Ovary (tissue), 9 donors: ENCODE data around the gene TFAP2D. TPM values are rescaled to one million over a fixed set of nuclear protein-coding genes. Genes with fewer than 3 reads are reported as not detected.

ENCODE experiments used
- DNase-seq, 5 donors: peaks; one replicate each; pipeline ENCODE4 v3.0.0-alpha.2; 2019 to 2020
- H3K27ac ChIP-seq, 2 donors: fragments of 200-600 bp; one replicate each; pipeline versions ENCODE4 v1.5.1 to v1.8.0; 2019 to 2022
- H3K27me3 ChIP-seq: fragments of 200-600 bp; one replicate; pipeline ENCODE4 v1.8.0; 2022
- H3K36me3 ChIP-seq: fragments of 200-600 bp; sonication (generic); one replicate; pipeline ENCODE4 v1.5.1; 2019
- H3K4me1 ChIP-seq: one replicate; pipeline ENCODE4 v1.8.1; 2013; ENCODE audit warnings: mild to moderate bottlenecking, moderate library complexity; ENCODE audit not compliant: insufficient read depth
- H3K4me3 ChIP-seq: fragments of 200-600 bp; sonication (generic); one replicate; pipeline ENCODE4 v1.5.1; 2017
- H3K9me3 ChIP-seq, 2 donors: fragments of 200-600 bp in 1 of 2; sonication (generic) in 1 of 2; one replicate each; pipeline versions ENCODE4 v1.5.1 to v1.8.1; 2013 to 2019; ENCODE audit warnings: mild to moderate bottlenecking in 1 of 2, moderate library complexity in 1 of 2
- EP300 ChIP-seq: sonication (generic); formaldehyde crosslinking; IDR thresholded peaks from one replicate; pipeline ENCODE4 v1.6.1; 2017; ENCODE audit warnings: antibody characterized with exemption
- POLR2A ChIP-seq: fragments of 450-650 bp; IDR thresholded peaks from one replicate; pipeline ENCODE4 v1.6.1; 2017; ENCODE audit warnings: antibody characterized with exemption, mild to moderate bottlenecking, moderate library complexity
- WGBS, 3 donors: extraction: QIAGEN DNeasy Blood & Tissue Kit in 1 of 3; methylation state at CpG; one replicate each; pipeline versions ENCODE4 v1.1.5 to v1.1.7; 2013 to 2017; 5-methylcytosine and 5-hydroxymethylcytosine counted together
- intact Hi-C, 4 donors: fragments of 100-400 bp; cut with DNase I; formaldehyde crosslinking; loops; one replicate each; pipeline versions ENCODE4 v1.11.0 to v1.15.1; 2022 to 2023
- polyA plus RNA-seq, 2 donors: library from polyadenylated mRNA; stranded (reverse); fragments of 200-250 nt in 1 of 2; fragments of 350-450 nt in 1 of 2; fragmentation: Illumina TruSeq in 1 of 2; extraction: RNeasy Lipid Tissue Mini Kit (QIAGEN cat#74804) in 1 of 2; gene quantifications; one replicate each; pipeline ENCODE4 v1.2.3, GENCODE V29; 2013 to 2014
- total RNA-seq, 7 donors: library from RNA; depleted of rRNA in 2 of 7; stranded (reverse); fragments of >200 nt in 2 of 7; fragmentation: NEBNext Ultra II Directional in 3 of 7; extraction: Animal tissue kit (Norgen Biotek cat#: 25700) in 3 of 7; gene quantifications; one replicate each; pipeline versions ENCODE4 v1.1.0 to v1.2.4, GENCODE V29; 2016 to 2023
- TF ChIP-seq, protein P1 (sequence below), 3 donors: fragments of 450-650 bp in 2 of 3; fragments of 200-600 bp in 1 of 3; IDR thresholded peaks; one replicate each; pipeline versions ENCODE4 v1.5.1 to v1.8.0; 2016 to 2022; ENCODE audit warnings: antibody characterized with exemption in 3 of 3, mild to moderate bottlenecking in 1 of 3
- donor health status: DM: no; HTN: no; CAD: no; lungs with moderate emphysema.
- donor health status: DM: no; HTN: no; CAD: no.
- donor health status: Bipolar disorder and iron deficiency.
- donor health status: DM: yes; HTN: yes; CAD: no.
- donor health status: DM: no; HTN: no; CAD: no.
- donor health status: DM: yes; HTN: yes; CAD: no.

Gene TFAP2D
- total and polyA plus RNA-seq, 9 donors: not detected

DNA sequence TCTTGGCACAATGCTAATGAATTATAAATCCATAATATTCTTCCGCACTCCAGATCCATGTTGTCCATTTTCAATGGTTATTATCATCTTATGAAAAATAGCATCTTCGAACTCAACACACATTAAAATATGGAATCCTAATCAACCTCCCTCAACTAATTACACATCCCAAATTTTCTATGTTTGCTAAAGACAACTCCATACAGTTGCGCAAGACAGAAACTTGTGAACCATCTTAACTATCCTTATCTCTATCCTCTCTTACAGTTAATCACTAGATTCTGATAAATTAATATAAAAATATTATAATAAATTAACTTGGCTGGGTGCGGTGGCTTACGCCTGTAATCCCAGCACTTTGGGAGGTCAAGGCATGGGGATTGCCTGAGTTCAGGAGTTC lies 67.1 kb downstream of the TFAP2D start:
- DNase-seq: no peak
- intact Hi-C loops: no loop called here
- H3K36me3 ChIP-seq: no peaks in the 10 kb centered on the region

DNA sequence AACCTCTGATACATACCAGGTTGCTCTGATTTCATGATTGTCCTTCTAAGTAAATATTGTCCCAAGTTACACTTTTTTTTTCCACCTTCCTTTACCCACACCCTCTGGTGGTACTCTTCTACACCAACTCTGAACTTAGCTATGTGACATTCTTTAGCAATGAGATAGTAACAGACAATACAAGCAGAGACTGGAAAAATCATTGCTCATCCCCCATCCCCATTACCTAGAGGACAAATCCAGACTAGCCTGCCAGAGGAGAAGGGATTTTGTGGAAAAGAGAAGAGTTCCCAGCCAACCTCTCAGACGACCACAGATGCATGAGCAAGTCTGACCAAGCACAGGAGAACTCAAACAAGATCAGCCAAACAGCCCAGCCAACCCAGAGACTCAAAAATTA lies 72.6 kb downstream of the TFAP2D start:
- Histone ChIP-seq H3K36me3 (no peaks in the 10 kb centered on the region), H3K27me3 (no peaks in the 10 kb centered on the region), H3K4me1 (no peaks in the 10 kb centered on the region), H3K9me3 (no peaks in the 10 kb centered on the region), H3K4me3 (no peak overlapping the region), H3K27ac (no peak overlapping the region)
- WGBS, 3 donors: 25 to 38% (median 27%) methylated on average over 1 of the region's 1 CpG
- intact Hi-C loops: no loop called here
- DNase-seq: no peak
- TF ChIP-seq EP300 (no peak), POLR2A (no peak)
- TF ChIP-seq, protein P1, sequence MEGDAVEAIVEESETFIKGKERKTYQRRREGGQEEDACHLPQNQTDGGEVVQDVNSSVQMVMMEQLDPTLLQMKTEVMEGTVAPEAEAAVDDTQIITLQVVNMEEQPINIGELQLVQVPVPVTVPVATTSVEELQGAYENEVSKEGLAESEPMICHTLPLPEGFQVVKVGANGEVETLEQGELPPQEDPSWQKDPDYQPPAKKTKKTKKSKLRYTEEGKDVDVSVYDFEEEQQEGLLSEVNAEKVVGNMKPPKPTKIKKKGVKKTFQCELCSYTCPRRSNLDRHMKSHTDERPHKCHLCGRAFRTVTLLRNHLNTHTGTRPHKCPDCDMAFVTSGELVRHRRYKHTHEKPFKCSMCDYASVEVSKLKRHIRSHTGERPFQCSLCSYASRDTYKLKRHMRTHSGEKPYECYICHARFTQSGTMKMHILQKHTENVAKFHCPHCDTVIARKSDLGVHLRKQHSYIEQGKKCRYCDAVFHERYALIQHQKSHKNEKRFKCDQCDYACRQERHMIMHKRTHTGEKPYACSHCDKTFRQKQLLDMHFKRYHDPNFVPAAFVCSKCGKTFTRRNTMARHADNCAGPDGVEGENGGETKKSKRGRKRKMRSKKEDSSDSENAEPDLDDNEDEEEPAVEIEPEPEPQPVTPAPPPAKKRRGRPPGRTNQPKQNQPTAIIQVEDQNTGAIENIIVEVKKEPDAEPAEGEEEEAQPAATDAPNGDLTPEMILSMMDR (IDR thresholded peaks at IDR 0.05): no peak

More for the DNA sequence above, 67.1 kb downstream of the TFAP2D start:
- Histone ChIP-seq H3K9me3 (no peaks in the 10 kb centered on the region), H3K27ac (no peak overlapping the region), H3K4me1 (no peaks in the 10 kb centered on the region), H3K4me3 (no peak overlapping the region), H3K27me3 (no peaks in the 10 kb centered on the region)
- TF ChIP-seq EP300 (no peak), POLR2A (no peak)
- TF ChIP-seq, protein P1 (IDR thresholded peaks at IDR 0.05): no peak
- 90 to 93% (median 90%) methylated on average over 5 of the region's 5 CpGs for WGBS, 3 donors

DNA sequence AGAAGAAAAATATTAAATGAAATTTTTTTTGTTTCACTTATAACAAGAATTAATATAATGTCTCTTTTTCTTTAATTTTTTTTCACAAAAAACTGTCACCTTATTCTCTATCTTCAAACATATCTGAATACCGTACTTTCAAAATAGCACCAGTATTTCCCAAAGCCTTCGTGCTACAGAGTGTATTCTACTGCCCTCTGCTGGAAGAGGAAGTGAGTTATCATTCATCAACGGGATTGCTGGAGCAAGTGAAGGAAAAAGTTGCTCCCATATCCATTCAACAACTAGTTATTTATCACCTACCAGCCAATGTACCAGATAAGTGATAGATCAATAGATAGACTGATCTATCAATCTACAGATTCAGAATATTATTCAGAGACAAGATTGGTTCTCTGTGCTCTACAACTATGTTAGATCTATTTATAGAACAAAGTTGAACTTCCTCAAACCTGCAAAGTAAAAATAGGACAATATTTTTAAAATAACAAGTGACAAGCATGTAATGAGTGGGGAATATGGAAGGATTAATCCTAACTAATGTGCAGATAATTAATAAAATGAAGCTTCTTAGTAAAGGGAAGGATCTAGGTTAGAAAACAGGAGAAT lies 78.7 kb downstream of the TFAP2D start:
- Histone ChIP-seq H3K4me1 (no peaks in the 10 kb centered on the region), H3K9me3 (no peaks in the 10 kb centered on the region), H3K36me3 (no peaks in the 10 kb centered on the region), H3K4me3 (no peak overlapping the region), H3K27ac (no peak overlapping the region), H3K27me3 (no peaks in the 10 kb centered on the region)
- WGBS, 3 donors: 0 to 2% (median 2%) methylated on average over 3 of the region's 3 CpGs
- no peak for DNase-seq
- TF ChIP-seq, protein P1 (IDR thresholded peaks at IDR 0.05): no peak
- intact Hi-C loops: loop anchor here in 1 of 4 donors (10.0 kb wide), 1 partner anchor 1223 kb away; no protein-coding TSS in a partner anchor

- H3K4me3 ChIP-seq: no peak overlapping the region
- TF ChIP-seq POLR2A (no peak), EP300 (no peak)
- TF ChIP-seq, protein P1 (IDR thresholded peaks at IDR 0.05): no peak
- no peaks in the 10 kb centered on the region for H3K9me3 ChIP-seq
- H3K27me3 ChIP-seq: no peaks in the 10 kb centered on the region
- 50 to 55% (median 51%) methylated on average over 1 of the region's 1 CpG for WGBS, 3 donors
- H3K4me1 ChIP-seq: no peaks in the 10 kb centered on the region
- no peak overlapping the region for H3K27ac ChIP-seq
- intact Hi-C loops: loop anchor here in 1 of 4 donors (10.0 kb wide), 1 partner anchor 1222 kb away; no protein-coding TSS in a partner anchor
- H3K36me3 ChIP-seq: no peaks in the 10 kb centered on the region
- DNase-seq: no peak
These were observed 79.4 kb downstream of the TFAP2D start for GRCh38 chr6:50792771-50793170.
